Fibroblast of lung (primary cell): ENCODE data around the gene CDK7.

Experiments used
- CTCF ChIP-seq, 2 donors: IDR thresholded peaks in 1 of 2; conservative IDR thresholded peaks in 1 of 2; 1 replicate in 1 of 2; 2 replicates in 1 of 2; pipeline ENCODE4 v1.5.1; 2011 to 2012; ENCODE audit warnings: low read length in 2 of 2, control low read depth in 1 of 2, inconsistent platforms in 1 of 2, low read depth in 1 of 2, mild to moderate bottlenecking in 1 of 2
- EZH2 ChIP-seq: IDR thresholded peaks from 2 replicates; pipeline ENCODE4 v1.5.1; 2012; ENCODE audit warnings: low read length, control low read depth, mild to moderate bottlenecking; ENCODE audit errors: missing control alignments

- TF ChIP-seq CTCF (conservative IDR thresholded peaks at IDR 0.05 in 1 of 2, IDR thresholded peaks at IDR 0.05 in 1 of 2; ENCODE audit: low read depth in 1 of 2, low read length in 2 of 2) (no peak), EZH2 (no peak)
Observed at GRCh38 chr5:69326365-69326764, 91.7 kb downstream of the CDK7 start.
